SK-N-SH treated with all-trans-retinoic acid at 6 μM for 48 hours (cell line): ENCODE measurements around the gene GJA5.

Experiments used
- CSDC2 ChIP-seq: fragments of 250-450 bp; sonication (Bioruptor Pico); IDR thresholded peaks from 2 replicates; pipeline ENCODE4 v1.5.0; 2020; ENCODE audit warnings: mild to moderate bottlenecking, moderate library complexity
- CSRNP3 ChIP-seq: fragments of 250-450 bp; sonication (Bioruptor Pico); IDR thresholded peaks from 2 replicates; pipeline ENCODE4 v1.5.1; 2021; ENCODE audit warnings: mild to moderate bottlenecking, moderate library complexity
- RARB ChIP-seq: fragments of 250-450 bp; sonication (Bioruptor Pico); IDR thresholded peaks from 2 replicates; pipeline ENCODE4 v1.8.0; 2021; ENCODE audit warnings: mild to moderate bottlenecking, moderate library complexity
- TCF4 ChIP-seq: fragments of 250-450 bp; sonication (Bioruptor Pico); IDR thresholded peaks from 2 replicates; pipeline ENCODE4 v1.8.0; 2021; ENCODE audit warnings: mild to moderate bottlenecking, moderate library complexity, borderline replicate concordance
- TOX ChIP-seq: fragments of 250-450 bp; sonication (Bioruptor Pico); IDR thresholded peaks from 2 replicates; pipeline ENCODE4 v1.8.0; 2021; ENCODE audit warnings: mild to moderate bottlenecking, moderate library complexity, borderline replicate concordance
- ZFP30 ChIP-seq: fragments of 450-650 bp; formaldehyde crosslinking; IDR thresholded peaks from 2 replicates; pipeline ENCODE4 v1.5.0; 2022; ENCODE audit warnings: mild to moderate bottlenecking, moderate library complexity
- TF ChIP-seq, protein P1 (sequence below): fragments of 250-450 bp; sonication (Bioruptor Pico); IDR thresholded peaks from 2 replicates; pipeline ENCODE4 v1.8.0; 2020; ENCODE audit warnings: mild to moderate bottlenecking, moderate library complexity, borderline replicate concordance

GRCh38 chr1:147736883-147737282, 23.5 kb downstream of the GJA5 start:
- TF ChIP-seq RARB (CRISPR knock-in tag) (no peak), CSDC2 (CRISPR knock-in tag) (no peak), CSRNP3 (CRISPR knock-in tag) (no peak), ZFP30 (CRISPR knock-in tag) (no peak), TOX (CRISPR knock-in tag) (no peak), TCF4 (CRISPR knock-in tag) (no peak)
- TF ChIP-seq, protein P1, sequence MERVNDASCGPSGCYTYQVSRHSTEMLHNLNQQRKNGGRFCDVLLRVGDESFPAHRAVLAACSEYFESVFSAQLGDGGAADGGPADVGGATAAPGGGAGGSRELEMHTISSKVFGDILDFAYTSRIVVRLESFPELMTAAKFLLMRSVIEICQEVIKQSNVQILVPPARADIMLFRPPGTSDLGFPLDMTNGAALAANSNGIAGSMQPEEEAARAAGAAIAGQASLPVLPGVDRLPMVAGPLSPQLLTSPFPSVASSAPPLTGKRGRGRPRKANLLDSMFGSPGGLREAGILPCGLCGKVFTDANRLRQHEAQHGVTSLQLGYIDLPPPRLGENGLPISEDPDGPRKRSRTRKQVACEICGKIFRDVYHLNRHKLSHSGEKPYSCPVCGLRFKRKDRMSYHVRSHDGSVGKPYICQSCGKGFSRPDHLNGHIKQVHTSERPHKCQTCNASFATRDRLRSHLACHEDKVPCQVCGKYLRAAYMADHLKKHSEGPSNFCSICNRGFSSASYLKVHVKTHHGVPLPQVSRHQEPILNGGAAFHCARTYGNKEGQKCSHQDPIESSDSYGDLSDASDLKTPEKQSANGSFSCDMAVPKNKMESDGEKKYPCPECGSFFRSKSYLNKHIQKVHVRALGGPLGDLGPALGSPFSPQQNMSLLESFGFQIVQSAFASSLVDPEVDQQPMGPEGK (CRISPR knock-in tag) = no peak
